Panc1 (cell line): ENCODE data around the gene DLG5. TPM values are rescaled to one million over a fixed set of nuclear protein-coding genes. Genes with fewer than 3 reads are reported as not detected.

ENCODE experiments used
- ATAC-seq: fragments of 200-7000 bp; cut with Tn5 transposase; 2 replicates; pipeline ENCODE4 v1.9.1; 2020; ENCODE audit warnings: mild to moderate bottlenecking, moderate library complexity
- BruUV-seq: library from RNA; stranded (reverse); fragments of 400-500 nt; replicated peaks from 2 replicates; lab custom pipeline; 2021; lab: Mats Ljungman, UMichigan
- CTCF ChIA-PET: fragments of 300-600 bp; sonication (Branson Sonifier 250); formaldehyde crosslinking; loops from one replicate; lab custom pipeline; 2022; ENCODE audit warnings: antibody characterized with exemption; lab: Charles Lee
- POLR2A ChIA-PET: fragments of 300-600 bp; sonication (Branson Sonifier 250); formaldehyde crosslinking; loops from one replicate; lab custom pipeline; 2022; ENCODE audit warnings: antibody characterized with exemption; lab: Charles Lee
- DNase-seq: peaks from one replicate; pipeline ENCODE4 v3.0.0-alpha.2; 2010; ENCODE audit warnings: low read depth, low spot score
- H3K27ac ChIP-seq: 2 replicates; pipeline ENCODE4 v1.5.1; 2011; ENCODE audit warnings: mild to moderate bottlenecking, low read length, inconsistent platforms
- H3K27me3 ChIP-seq: fragments of 200-500 bp; sonication (Bioruptor generic); 2 replicates; pipeline ENCODE4 v1.6.0; 2014; ENCODE audit warnings: low read length, inconsistent platforms; ENCODE audit not compliant: control insufficient read depth, insufficient read depth
- H3K36me3 ChIP-seq: fragments of 200-500 bp; sonication (Bioruptor generic); 2 replicates; pipeline ENCODE4 v1.5.1; 2014; ENCODE audit warnings: inconsistent platforms, mild to moderate bottlenecking, low read length, moderate library complexity; ENCODE audit not compliant: control insufficient read depth, insufficient read depth
- H3K4me1 ChIP-seq: 2 replicates; pipeline ENCODE4 v1.5.1; 2011; ENCODE audit warnings: inconsistent platforms, mild to moderate bottlenecking, low read length, moderate library complexity; ENCODE audit not compliant: control insufficient read depth, insufficient read depth
- H3K4me3 ChIP-seq, 2 experiments: 2 replicates each; pipeline ENCODE4 v1.5.1; 2011 to 2012; ENCODE audit warnings: low read depth in 2 of 2, low read length in 2 of 2, mild to moderate bottlenecking in 2 of 2, inconsistent platforms in 1 of 2, moderate library complexity in 1 of 2
- H3K9me3 ChIP-seq: fragments of 200-500 bp; sonication (Bioruptor generic); 2 replicates; pipeline ENCODE4 v1.5.1; 2014; ENCODE audit warnings: low read depth, mild to moderate bottlenecking, inconsistent platforms, low read length, moderate library complexity; ENCODE audit not compliant: control insufficient read depth, insufficient read depth
- POLR2AphosphoS5 ChIP-seq: IDR thresholded peaks from 2 replicates; pipeline ENCODE4 v1.6.1; 2012; ENCODE audit warnings: mild to moderate bottlenecking, low read depth, low read length, moderate library complexity
- SIN3A ChIP-seq: IDR thresholded peaks from 2 replicates; pipeline ENCODE4 v1.6.1; 2012; ENCODE audit warnings: low read depth, mild to moderate bottlenecking, low read length, moderate library complexity, borderline replicate concordance; ENCODE audit not compliant: insufficient read depth
- TCF7L2 ChIP-seq: IDR thresholded peaks from 2 replicates; pipeline ENCODE4 v1.6.1; 2011; ENCODE audit warnings: mild to moderate bottlenecking, low read depth, low read length, inconsistent platforms
- in situ Hi-C: cut with HindIII; loops from 2 replicates; pipeline ENCODE4 v1.10.0; 2016; ENCODE audit warnings: low sequenced_read_pairs, low pct_unique_long_range_greater_than_20kb
- intact Hi-C: fragments of 100-400 bp; cut with micrococcal nuclease; formaldehyde crosslinking; loops from one replicate; pipeline ENCODE4 v1.10.0; 2022; ENCODE audit not compliant: unreplicated experiment
- total RNA-seq: library from RNA; stranded (reverse); gene quantifications from one replicate; pipeline ENCODE4 v1.2.1, GENCODE V29; 2021; ENCODE audit not compliant: unreplicated experiment
- TF ChIP-seq, protein P1 (sequence below), 2 experiments: IDR thresholded peaks; 2 replicates each; pipeline ENCODE4 v1.6.1; 2011 to 2012; ENCODE audit warnings: low read depth in 2 of 2, control low read depth in 1 of 2, low read length in 1 of 2, mild to moderate bottlenecking in 1 of 2, moderate library complexity in 1 of 2; ENCODE audit not compliant: insufficient read depth in 1 of 2
- TF ChIP-seq, protein P2 (sequence below): fragments of 450-650 bp; IDR thresholded peaks from 2 replicates; pipeline ENCODE4 v1.5.1; 2017; ENCODE audit warnings: mild to moderate bottlenecking

DLG5 gene
- total RNA-seq, 1 experiment from 2014 or later: 85.6 TPM

GRCh38 chr10:77907462-77907861 is 19.1 kb downstream of the DLG5 start:
- ChIA-PET POLR2A (no interaction called here), CTCF (no interaction called here)
- Histone ChIP-seq H3K9me3 (no peaks in the 10 kb centered on the region), H3K4me3 (no peak overlapping the region), H3K27ac (no peak overlapping the region), H3K36me3 (no peaks in the 10 kb centered on the region), H3K27me3 (no peaks in the 10 kb centered on the region), H3K4me1 (peaks cover 24% of the 10 kb centered on the region)
- TF ChIP-seq, protein P1, sequence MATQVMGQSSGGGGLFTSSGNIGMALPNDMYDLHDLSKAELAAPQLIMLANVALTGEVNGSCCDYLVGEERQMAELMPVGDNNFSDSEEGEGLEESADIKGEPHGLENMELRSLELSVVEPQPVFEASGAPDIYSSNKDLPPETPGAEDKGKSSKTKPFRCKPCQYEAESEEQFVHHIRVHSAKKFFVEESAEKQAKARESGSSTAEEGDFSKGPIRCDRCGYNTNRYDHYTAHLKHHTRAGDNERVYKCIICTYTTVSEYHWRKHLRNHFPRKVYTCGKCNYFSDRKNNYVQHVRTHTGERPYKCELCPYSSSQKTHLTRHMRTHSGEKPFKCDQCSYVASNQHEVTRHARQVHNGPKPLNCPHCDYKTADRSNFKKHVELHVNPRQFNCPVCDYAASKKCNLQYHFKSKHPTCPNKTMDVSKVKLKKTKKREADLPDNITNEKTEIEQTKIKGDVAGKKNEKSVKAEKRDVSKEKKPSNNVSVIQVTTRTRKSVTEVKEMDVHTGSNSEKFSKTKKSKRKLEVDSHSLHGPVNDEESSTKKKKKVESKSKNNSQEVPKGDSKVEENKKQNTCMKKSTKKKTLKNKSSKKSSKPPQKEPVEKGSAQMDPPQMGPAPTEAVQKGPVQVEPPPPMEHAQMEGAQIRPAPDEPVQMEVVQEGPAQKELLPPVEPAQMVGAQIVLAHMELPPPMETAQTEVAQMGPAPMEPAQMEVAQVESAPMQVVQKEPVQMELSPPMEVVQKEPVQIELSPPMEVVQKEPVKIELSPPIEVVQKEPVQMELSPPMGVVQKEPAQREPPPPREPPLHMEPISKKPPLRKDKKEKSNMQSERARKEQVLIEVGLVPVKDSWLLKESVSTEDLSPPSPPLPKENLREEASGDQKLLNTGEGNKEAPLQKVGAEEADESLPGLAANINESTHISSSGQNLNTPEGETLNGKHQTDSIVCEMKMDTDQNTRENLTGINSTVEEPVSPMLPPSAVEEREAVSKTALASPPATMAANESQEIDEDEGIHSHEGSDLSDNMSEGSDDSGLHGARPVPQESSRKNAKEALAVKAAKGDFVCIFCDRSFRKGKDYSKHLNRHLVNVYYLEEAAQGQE (IDR thresholded peaks at IDR 0.05; ENCODE audit: insufficient read depth in 1 of 2, low read depth in 2 of 2, low read length in 1 of 2): no peak
- TF ChIP-seq TCF7L2 (no peak), SIN3A (no peak), POLR2AphosphoS5 (no peak)
- TF ChIP-seq, protein P2, sequence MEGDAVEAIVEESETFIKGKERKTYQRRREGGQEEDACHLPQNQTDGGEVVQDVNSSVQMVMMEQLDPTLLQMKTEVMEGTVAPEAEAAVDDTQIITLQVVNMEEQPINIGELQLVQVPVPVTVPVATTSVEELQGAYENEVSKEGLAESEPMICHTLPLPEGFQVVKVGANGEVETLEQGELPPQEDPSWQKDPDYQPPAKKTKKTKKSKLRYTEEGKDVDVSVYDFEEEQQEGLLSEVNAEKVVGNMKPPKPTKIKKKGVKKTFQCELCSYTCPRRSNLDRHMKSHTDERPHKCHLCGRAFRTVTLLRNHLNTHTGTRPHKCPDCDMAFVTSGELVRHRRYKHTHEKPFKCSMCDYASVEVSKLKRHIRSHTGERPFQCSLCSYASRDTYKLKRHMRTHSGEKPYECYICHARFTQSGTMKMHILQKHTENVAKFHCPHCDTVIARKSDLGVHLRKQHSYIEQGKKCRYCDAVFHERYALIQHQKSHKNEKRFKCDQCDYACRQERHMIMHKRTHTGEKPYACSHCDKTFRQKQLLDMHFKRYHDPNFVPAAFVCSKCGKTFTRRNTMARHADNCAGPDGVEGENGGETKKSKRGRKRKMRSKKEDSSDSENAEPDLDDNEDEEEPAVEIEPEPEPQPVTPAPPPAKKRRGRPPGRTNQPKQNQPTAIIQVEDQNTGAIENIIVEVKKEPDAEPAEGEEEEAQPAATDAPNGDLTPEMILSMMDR: no peak
- ATAC-seq: no peak
- intact Hi-C loops (no loop called here), in situ Hi-C loops (no loop called here)
- no peak for DNase-seq
- BruUV-seq: no TSS peak

- in situ Hi-C loops: no loop called here
- no TSS peak for BruUV-seq
- intact Hi-C loops: no loop called here
- no peak for DNase-seq
- H3K27me3 ChIP-seq: no peaks in the 10 kb centered on the region
- peaks cover 23% of the 10 kb centered on the region for H3K4me1 ChIP-seq
- ATAC-seq: no peak
- H3K4me3 ChIP-seq: no peak overlapping the region
- TF ChIP-seq, protein P2: no peak
- TF ChIP-seq, protein P1 (IDR thresholded peaks at IDR 0.05; ENCODE audit: insufficient read depth in 1 of 2, low read depth in 2 of 2, low read length in 1 of 2): no peak
- TF ChIP-seq POLR2AphosphoS5: no peak
- TF ChIP-seq SIN3A: no peak
- TF ChIP-seq TCF7L2: no peak
- ChIA-PET CTCF (no interaction called here), POLR2A (no interaction called here)
- no peaks in the 10 kb centered on the region for H3K36me3 ChIP-seq
- no peaks in the 10 kb centered on the region for H3K9me3 ChIP-seq
- no peak overlapping the region for H3K27ac ChIP-seq
Observed at GRCh38 chr10:77906951-77907421, 19.6 kb downstream of the DLG5 start.
